ENCODE data around the gene SH3TC1.

The SH3TC1 gene

GRCh38 chr4:8244001-8244757, 45.1 kb downstream of the SH3TC1 start:
- no peak for TF ChIP-seq REST (IDR thresholded peaks at IDR 0.05; ENCODE audit: insufficient replicate concordance, low read depth)
- TF ChIP-seq CTCF (IDR thresholded peaks at IDR 0.05; ENCODE audit: insufficient read depth, low read length) = no peak
- TF ChIP-seq GABPA (IDR thresholded peaks at IDR 0.05; ENCODE audit: low read depth) = no peak
- TF ChIP-seq SPI1 (IDR thresholded peaks at IDR 0.05; ENCODE audit: borderline replicate concordance, low read depth) = no peak
- TF ChIP-seq POLR2AphosphoS5 (IDR thresholded peaks at IDR 0.05; ENCODE audit: low read depth) = no peak
- Histone ChIP-seq H3K4me3 (replicated peaks; ENCODE audit: insufficient read depth, low read length) (no peak overlapping the region), H3K27ac (replicated peaks) (no peak overlapping the region), H3K27me3 (ENCODE audit: insufficient read depth, poor library complexity, severe bottlenecking) (no peaks in the 10 kb centered on the region)
- DNase-seq (ENCODE audit: low read depth in 1 of 2, low spot score in 1 of 2) = no peak

GRCh38 chr4:8244931-8245460, 45.9 kb downstream of the SH3TC1 start:
- no peak overlapping the region for H3K4me3 ChIP-seq (replicated peaks; ENCODE audit: insufficient read depth, low read length)
- no peaks in the 10 kb centered on the region for H3K27me3 ChIP-seq (ENCODE audit: insufficient read depth, poor library complexity, severe bottlenecking)
- DNase-seq (ENCODE audit: low read depth in 1 of 2, low spot score in 1 of 2) = no peak
- H3K27ac ChIP-seq (replicated peaks) = peak overlapping the region; percentile 56
- TF ChIP-seq SPI1 (IDR thresholded peaks at IDR 0.05; ENCODE audit: borderline replicate concordance, low read depth) (no peak), POLR2AphosphoS5 (IDR thresholded peaks at IDR 0.05; ENCODE audit: low read depth) (no peak), CTCF (IDR thresholded peaks at IDR 0.05; ENCODE audit: insufficient read depth, low read length) (no peak), REST (IDR thresholded peaks at IDR 0.05; ENCODE audit: insufficient replicate concordance, low read depth) (no peak), GABPA (IDR thresholded peaks at IDR 0.05; ENCODE audit: low read depth) (no peak)

GRCh38 chr4:8245884-8246833, 47.1 kb downstream of the SH3TC1 start:
- H3K4me3 ChIP-seq (replicated peaks; ENCODE audit: insufficient read depth, low read length) = no peak overlapping the region
- DNase-seq (ENCODE audit: low read depth in 1 of 2, low spot score in 1 of 2) = peak in 1 of 2 experiments; percentile 76
- H3K27me3 ChIP-seq (ENCODE audit: insufficient read depth, poor library complexity, severe bottlenecking) = no peaks in the 10 kb centered on the region
- H3K27ac ChIP-seq (replicated peaks) = peak overlapping the region; percentile 56
- TF ChIP-seq CTCF (IDR thresholded peaks at IDR 0.05; ENCODE audit: insufficient read depth, low read length) = no peak
- peak; percentile 37; the same call in 1 of the 2 replicates for TF ChIP-seq POLR2AphosphoS5 (IDR thresholded peaks at IDR 0.05; ENCODE audit: low read depth)
- no peak for TF ChIP-seq GABPA (IDR thresholded peaks at IDR 0.05; ENCODE audit: low read depth)
